Esophagus squamous epithelium (tissue), 4 donors: ENCODE data around the gene OVCA2.

Experiments
- CTCF ChIP-seq, 6 experiments: fragments of 450-650 bp in 4 of 6; fragments of 200-600 bp in 2 of 6; sonication (generic) in 2 of 6; IDR thresholded peaks; one replicate each; pipeline ENCODE4 v1.5.1; 2016 to 2019; ENCODE audit warnings: antibody characterized with exemption in 6 of 6, mild to moderate bottlenecking in 4 of 6, moderate library complexity in 4 of 6
- POLR2A ChIP-seq, 4 donors: fragments of 450-650 bp; IDR thresholded peaks; one replicate each; pipeline ENCODE4 v1.6.1; 2017; ENCODE audit warnings: antibody characterized with exemption in 4 of 4, mild to moderate bottlenecking in 4 of 4, moderate library complexity in 3 of 4

GRCh38 chr17:2048805-2049204, 7.0 kb downstream of the OVCA2 start:
- no peak for TF ChIP-seq CTCF (IDR thresholded peaks at IDR 0.05)
- no peak for TF ChIP-seq POLR2A (IDR thresholded peaks at IDR 0.05)
